ENCODE measurements around the gene EEFSEC. TPM values are rescaled to one million over a fixed set of nuclear protein-coding genes. Genes with fewer than 3 reads are reported as not detected.

EEFSEC gene
- total and polyA plus RNA-seq, 4 donors, result 9.8 to 20.1 (median 11.6) TPM

DNA sequence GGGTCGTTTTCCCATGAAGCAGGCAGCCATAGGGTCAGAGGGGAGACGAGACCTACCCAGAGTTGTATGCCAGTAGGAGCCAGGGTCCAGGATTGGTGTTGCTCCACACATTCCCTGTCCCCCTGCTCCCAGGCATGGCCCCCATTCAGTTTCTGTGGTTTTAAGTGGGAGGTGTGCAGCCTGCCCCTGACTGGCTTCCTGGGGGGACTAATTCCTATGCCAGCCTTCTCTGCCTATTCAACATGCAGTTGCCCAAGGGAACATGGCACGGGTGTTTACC is 126.3 kb downstream of the EEFSEC start:
- ATAC-seq (ENCODE audit: insufficient read depth, low FRiP score), result no peak
- peaks cover 0 to 91% (median 57%) of the 10 kb centered on the region in 5 donors for H3K4me1 ChIP-seq (ENCODE audit: control insufficient read depth in 5 of 5, insufficient read depth in 5 of 5, low read length in 5 of 5)
- TF ChIP-seq, protein P1, sequence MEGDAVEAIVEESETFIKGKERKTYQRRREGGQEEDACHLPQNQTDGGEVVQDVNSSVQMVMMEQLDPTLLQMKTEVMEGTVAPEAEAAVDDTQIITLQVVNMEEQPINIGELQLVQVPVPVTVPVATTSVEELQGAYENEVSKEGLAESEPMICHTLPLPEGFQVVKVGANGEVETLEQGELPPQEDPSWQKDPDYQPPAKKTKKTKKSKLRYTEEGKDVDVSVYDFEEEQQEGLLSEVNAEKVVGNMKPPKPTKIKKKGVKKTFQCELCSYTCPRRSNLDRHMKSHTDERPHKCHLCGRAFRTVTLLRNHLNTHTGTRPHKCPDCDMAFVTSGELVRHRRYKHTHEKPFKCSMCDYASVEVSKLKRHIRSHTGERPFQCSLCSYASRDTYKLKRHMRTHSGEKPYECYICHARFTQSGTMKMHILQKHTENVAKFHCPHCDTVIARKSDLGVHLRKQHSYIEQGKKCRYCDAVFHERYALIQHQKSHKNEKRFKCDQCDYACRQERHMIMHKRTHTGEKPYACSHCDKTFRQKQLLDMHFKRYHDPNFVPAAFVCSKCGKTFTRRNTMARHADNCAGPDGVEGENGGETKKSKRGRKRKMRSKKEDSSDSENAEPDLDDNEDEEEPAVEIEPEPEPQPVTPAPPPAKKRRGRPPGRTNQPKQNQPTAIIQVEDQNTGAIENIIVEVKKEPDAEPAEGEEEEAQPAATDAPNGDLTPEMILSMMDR (IDR thresholded peaks at IDR 0.05; ENCODE audit: control extremely low read depth, extremely low read depth), result no peak

DNA sequence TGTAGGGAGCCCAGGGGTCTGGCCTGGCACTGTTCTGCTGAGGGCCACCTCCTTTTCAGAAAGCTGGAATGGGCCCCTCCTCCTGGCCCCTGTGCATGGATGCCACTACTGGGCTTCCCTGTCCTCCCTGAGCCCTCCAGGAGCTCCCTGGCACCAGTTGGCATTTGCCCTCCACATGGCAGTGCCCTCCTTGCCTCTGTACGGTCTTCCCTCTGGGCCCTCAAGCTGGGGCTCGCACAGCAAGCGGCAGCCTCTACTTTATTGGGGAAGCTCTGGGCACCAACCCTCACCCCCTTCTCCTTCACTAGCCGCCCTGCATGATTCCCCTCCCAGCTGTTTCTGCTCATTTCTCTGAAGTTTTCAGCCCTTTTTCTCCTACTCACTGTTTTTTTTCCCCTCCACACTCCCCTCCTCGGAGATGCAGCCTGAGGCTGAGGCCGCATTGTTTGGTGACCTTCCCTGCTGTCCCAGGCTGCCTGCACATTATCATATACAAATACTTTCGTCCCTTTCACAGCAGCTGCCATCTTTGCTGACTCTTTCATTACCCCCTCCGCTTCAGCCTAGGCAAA is 127.3 kb downstream of the EEFSEC start:
- DNase-seq, result peak; percentile 55 to 79 (median 72)
- no peak overlapping the region for H3K9ac ChIP-seq (ENCODE audit: insufficient read depth in 1 of 2, low read length in 2 of 2)

More for the DNA sequence above, 126.3 kb downstream of the EEFSEC start:
- Histone ChIP-seq H3K27ac (ENCODE audit: low read depth in 1 of 2, low read length in 1 of 2) (no peak overlapping the region), H3K9ac (ENCODE audit: insufficient read depth in 1 of 2, low read length in 2 of 2) (no peak overlapping the region), H3K27me3 (ENCODE audit: control insufficient read depth in 3 of 3, insufficient read depth in 3 of 3, low read length in 2 of 3) (no peaks in the 10 kb centered on the region), H3K36me3 (ENCODE audit: control insufficient read depth in 4 of 4, insufficient read depth in 4 of 4, low read length in 4 of 4) (peaks cover 0 to 2% (median 0%) of the 10 kb centered on the region in 4 donors), H3K4me3 (no peak overlapping the region), H3K9me3 (ENCODE audit: control insufficient read depth in 4 of 4, insufficient read depth in 3 of 4, low read length in 3 of 4) (no peaks in the 10 kb centered on the region)
- 75 to 82% methylated on average over 3 of the region's 3 CpGs for WGBS, 2 donors
- no peak for DNase-seq

DNA sequence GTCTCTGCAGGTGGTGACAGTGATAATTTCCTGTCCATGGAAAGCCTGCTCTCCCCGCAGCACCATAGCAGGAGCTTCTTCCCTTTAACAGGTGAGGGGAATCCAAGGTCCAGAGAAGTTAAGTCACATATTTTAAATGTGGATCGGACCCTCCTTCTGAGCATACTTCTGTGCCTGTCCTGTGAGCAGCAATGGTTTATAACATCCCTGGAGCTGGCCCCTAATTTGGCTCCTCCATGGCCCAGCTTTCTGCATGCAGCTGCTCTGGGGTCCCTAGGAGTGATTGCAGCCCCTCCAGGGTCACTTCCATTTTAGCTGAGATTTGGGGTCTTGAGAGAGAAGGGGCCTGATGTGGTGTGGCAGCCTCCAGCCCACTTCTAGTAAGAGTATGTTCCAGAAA is 127.8 kb downstream of the EEFSEC start:
- ATAC-seq (ENCODE audit: insufficient read depth, low FRiP score), result no peak
- TF ChIP-seq, protein P1 (IDR thresholded peaks at IDR 0.05; ENCODE audit: control extremely low read depth, extremely low read depth), result no peak
- peaks cover 0 to 2% (median 0%) of the 10 kb centered on the region in 4 donors for H3K36me3 ChIP-seq (ENCODE audit: control insufficient read depth in 4 of 4, insufficient read depth in 4 of 4, low read length in 4 of 4)
- H3K9ac ChIP-seq (ENCODE audit: insufficient read depth in 1 of 2, low read length in 2 of 2), result no peak overlapping the region
- H3K9me3 ChIP-seq (ENCODE audit: control insufficient read depth in 4 of 4, insufficient read depth in 3 of 4, low read length in 3 of 4), result no peaks in the 10 kb centered on the region
- no peak overlapping the region for H3K27ac ChIP-seq (ENCODE audit: low read depth in 1 of 2, low read length in 1 of 2)
- no peak for DNase-seq
- H3K4me1 ChIP-seq (ENCODE audit: control insufficient read depth in 5 of 5, insufficient read depth in 5 of 5, low read length in 5 of 5), result peaks cover 0 to 81% (median 57%) of the 10 kb centered on the region in 5 donors
- no peak overlapping the region for H3K4me3 ChIP-seq
- WGBS, 2 donors, result 70 to 98% methylated on average over 2 of the region's 2 CpGs
- no peaks in the 10 kb centered on the region for H3K27me3 ChIP-seq (ENCODE audit: control insufficient read depth in 3 of 3, insufficient read depth in 3 of 3, low read length in 2 of 3)

More for the DNA sequence above, 127.3 kb downstream of the EEFSEC start:
- H3K36me3 ChIP-seq (ENCODE audit: control insufficient read depth in 4 of 4, insufficient read depth in 4 of 4, low read length in 4 of 4), result peaks cover 0 to 2% (median 0%) of the 10 kb centered on the region in 4 donors
- no peaks in the 10 kb centered on the region for H3K27me3 ChIP-seq (ENCODE audit: control insufficient read depth in 3 of 3, insufficient read depth in 3 of 3, low read length in 2 of 3)
- ATAC-seq (ENCODE audit: insufficient read depth, low FRiP score), result no peak
- H3K27ac ChIP-seq (ENCODE audit: low read depth in 1 of 2, low read length in 1 of 2), result no peak overlapping the region
- H3K4me1 ChIP-seq (ENCODE audit: control insufficient read depth in 5 of 5, insufficient read depth in 5 of 5, low read length in 5 of 5), result peaks cover 0 to 86% (median 57%) of the 10 kb centered on the region in 5 donors
- H3K4me3 ChIP-seq, result no peak overlapping the region
- WGBS, 2 donors, result 87 to 95% methylated on average over 8 of the region's 8 CpGs
- TF ChIP-seq, protein P1 (IDR thresholded peaks at IDR 0.05; ENCODE audit: control extremely low read depth, extremely low read depth), result no peak
- H3K9me3 ChIP-seq (ENCODE audit: control insufficient read depth in 4 of 4, insufficient read depth in 3 of 4, low read length in 3 of 4), result no peaks in the 10 kb centered on the region

Data from lung (tissue), 12 donors.